ENCODE measurements around the gene TOMM40L.
"Not testable (repeated sequence)": the region's sequence is repeated elsewhere in the genome, so short reads cannot be mapped to it uniquely, and the experiment has no call there.

The TOMM40L gene

GRCh38 chr1:161219078-161219892, 6.6 kb upstream of the TOMM40L start:
- H3K4me3 ChIP-seq (ENCODE audit: low read depth, low read length) = no peak overlapping the region
- no peak for TF ChIP-seq CTCF (IDR thresholded peaks at IDR 0.05; ENCODE audit: low read depth, low read length, missing control alignments)
- DNase-seq (ENCODE audit: low read depth) = no peak
- in situ Hi-C loops (cut with HindIII; ENCODE audit: low sequenced_read_pairs) = loop anchor here (25.0 kb wide), 1 partner anchor 518 kb away; the partner anchor contains the start of gene DUSP12

GRCh38 chr1:161220002-161220401, 5.9 kb upstream of the TOMM40L start:
- TF ChIP-seq CTCF (IDR thresholded peaks at IDR 0.05; ENCODE audit: low read depth, low read length, missing control alignments) = no peak
- DNase-seq (ENCODE audit: low read depth) = no peak
- in situ Hi-C loops (cut with HindIII; ENCODE audit: low sequenced_read_pairs) = loop anchor here (25.0 kb wide), 1 partner anchor 517 kb away; the partner anchor contains the start of gene DUSP12
- H3K4me3 ChIP-seq (ENCODE audit: low read depth, low read length) = no peak overlapping the region

- TF ChIP-seq CTCF (IDR thresholded peaks at IDR 0.05; ENCODE audit: low read depth, low read length, missing control alignments) = no peak
- in situ Hi-C loops (cut with HindIII; ENCODE audit: low sequenced_read_pairs) = loop anchor here (25.0 kb wide), 1 partner anchor 515 kb away; the partner anchor contains the start of gene DUSP12
- DNase-seq (ENCODE audit: low read depth) = no peak
- H3K4me3 ChIP-seq (ENCODE audit: low read depth, low read length) = no peak overlapping the region
Measured at GRCh38 chr1:161222175-161223019, 3.5 kb upstream of the TOMM40L start.

GRCh38 chr1:161223805-161224694, 1.8 kb upstream of the TOMM40L start:
- no peak for TF ChIP-seq CTCF (IDR thresholded peaks at IDR 0.05; ENCODE audit: low read depth, low read length, missing control alignments)
- H3K4me3 ChIP-seq (ENCODE audit: low read depth, low read length) = no peak overlapping the region
- DNase-seq (ENCODE audit: low read depth) = no peak
- in situ Hi-C loops (cut with HindIII; ENCODE audit: low sequenced_read_pairs) = loop anchor here (25.0 kb wide), 1 partner anchor 513 kb away; the partner anchor contains the start of gene DUSP12

- not testable (repeated sequence) for DNase-seq (ENCODE audit: low read depth); H3K4me3 ChIP-seq (ENCODE audit: low read depth, low read length)
- in situ Hi-C loops (cut with HindIII; ENCODE audit: low sequenced_read_pairs) = loop anchor here (25.0 kb wide), 1 partner anchor 513 kb away; the partner anchor contains the start of gene DUSP12
Measured at GRCh38 chr1:161224695-161225087, 1.2 kb upstream of the TOMM40L start.

- no peak overlapping the region for H3K4me3 ChIP-seq (ENCODE audit: low read depth, low read length)
- no peak for TF ChIP-seq CTCF (IDR thresholded peaks at IDR 0.05; ENCODE audit: low read depth, low read length, missing control alignments)
- DNase-seq (ENCODE audit: low read depth) = no peak
- in situ Hi-C loops (cut with HindIII; ENCODE audit: low sequenced_read_pairs) = no loop called here
Measured at GRCh38 chr1:161225178-161225533, 704 bp upstream of the TOMM40L start.

All from astrocyte of the cerebellum (primary cell).